ENCODE data around the gene RASAL2. TPM values are rescaled to one million over a fixed set of nuclear protein-coding genes. Genes with fewer than 3 reads are reported as not detected.

The RASAL2 gene
- total RNA-seq, 4 donors from 2014 or later, result 26.0 to 51.4 (median 31.0) TPM

DNA sequence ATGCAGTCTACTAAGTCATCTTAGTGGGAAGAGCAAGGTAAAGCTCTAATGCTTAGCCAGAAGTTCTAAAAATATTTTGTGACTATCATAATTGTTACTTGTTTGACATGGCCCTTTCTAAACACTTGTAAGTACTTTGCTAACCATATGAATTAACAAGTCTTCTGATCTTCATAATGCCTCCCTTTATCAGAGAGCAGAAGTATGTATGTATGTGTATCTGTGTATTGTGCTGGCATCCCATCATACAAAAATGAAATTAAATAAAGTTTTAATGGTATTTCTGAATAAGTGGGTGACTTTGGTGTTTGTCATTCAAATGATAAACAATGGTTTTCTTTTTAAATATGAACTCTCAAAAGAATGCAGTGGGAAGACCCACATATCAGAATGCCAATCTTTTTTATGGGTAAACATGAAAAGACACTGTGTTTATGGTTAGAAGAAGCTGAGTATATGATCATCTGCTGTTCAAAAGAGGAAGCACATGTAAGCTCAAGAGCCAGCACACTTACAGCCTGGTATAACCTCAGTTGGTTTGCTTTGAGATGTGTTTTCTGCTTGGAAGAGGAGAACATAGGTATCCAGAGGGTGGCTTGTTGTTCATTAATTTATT, 243.3 kb downstream of the RASAL2 start:
- intact Hi-C loops (cut with DNase I; ENCODE audit: low total_unique reads), result no loop called here
- DNase-seq (ENCODE audit: low spot score in 2 of 2), result no peak
- TF ChIP-seq CTCF (IDR thresholded peaks at IDR 0.05) (no peak), POLR2A (IDR thresholded peaks at IDR 0.05) (no peak)
- no peak overlapping the region for H3K4me3 ChIP-seq (ENCODE audit: low read depth, poor library complexity, severe bottlenecking)

DNA sequence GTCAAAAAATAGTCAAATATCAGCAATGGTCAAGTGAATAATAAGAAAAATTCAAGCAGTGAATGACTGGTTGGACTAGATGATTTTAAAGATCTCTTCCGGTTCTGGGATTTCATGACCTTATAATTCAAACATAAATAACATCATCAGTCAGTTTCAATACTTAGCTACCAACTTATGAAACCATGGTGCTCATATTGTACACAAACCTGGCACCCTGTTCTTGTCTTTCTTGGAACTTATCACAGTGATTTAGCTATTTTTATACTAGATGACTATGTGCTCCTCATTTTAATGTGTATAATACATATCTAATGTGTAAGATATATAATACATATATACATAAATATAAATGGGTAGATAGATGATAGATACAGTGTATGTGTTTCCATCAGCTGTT, 245.9 kb downstream of the RASAL2 start:
- intact Hi-C loops (cut with DNase I; ENCODE audit: low total_unique reads), result no loop called here
- no peak overlapping the region for H3K4me3 ChIP-seq (ENCODE audit: low read depth, poor library complexity, severe bottlenecking)
- TF ChIP-seq POLR2A (IDR thresholded peaks at IDR 0.05), result no peak
- no peak for TF ChIP-seq CTCF (IDR thresholded peaks at IDR 0.05)
- 25 to 49% methylated on average over 1 of the region's 1 CpG for WGBS, 2 donors
- no peak for DNase-seq (ENCODE audit: low spot score in 2 of 2)

- intact Hi-C loops (cut with DNase I; ENCODE audit: low total_unique reads), result no loop called here
- H3K4me3 ChIP-seq (ENCODE audit: low read depth, poor library complexity, severe bottlenecking), result no peak overlapping the region
- 15 to 19% methylated on average over 10 of the region's 10 CpGs for WGBS, 2 donors
- TF ChIP-seq POLR2A (IDR thresholded peaks at IDR 0.05), result no peak
- DNase-seq (ENCODE audit: low spot score in 2 of 2), result peak in 1 of 2 donors; percentile 61
Observed at GRCh38 chr1:178341261-178341956, 247.5 kb downstream of the RASAL2 start.

GRCh38 chr1:178342745-178343144, 248.8 kb downstream of the RASAL2 start:
- TF ChIP-seq CTCF (IDR thresholded peaks at IDR 0.05), result no peak
- TF ChIP-seq POLR2A (IDR thresholded peaks at IDR 0.05), result no peak
- no peak for DNase-seq (ENCODE audit: low spot score in 2 of 2)
- WGBS, 2 donors, result 68 to 72% methylated on average over 2 of the region's 2 CpGs
- intact Hi-C loops (cut with DNase I; ENCODE audit: low total_unique reads), result no loop called here
- no peak overlapping the region for H3K4me3 ChIP-seq (ENCODE audit: low read depth, poor library complexity, severe bottlenecking)

GRCh38 chr1:178344513-178345091, 250.7 kb downstream of the RASAL2 start:
- 10 to 15% methylated on average over 5 of the region's 5 CpGs for WGBS, 2 donors
- intact Hi-C loops (cut with DNase I; ENCODE audit: low total_unique reads), result no loop called here
- no peak for DNase-seq (ENCODE audit: low spot score in 2 of 2)
- no peak for TF ChIP-seq CTCF (IDR thresholded peaks at IDR 0.05)
- no peak for TF ChIP-seq POLR2A (IDR thresholded peaks at IDR 0.05)
- H3K4me3 ChIP-seq (ENCODE audit: low read depth, poor library complexity, severe bottlenecking), result no peak overlapping the region

DNA sequence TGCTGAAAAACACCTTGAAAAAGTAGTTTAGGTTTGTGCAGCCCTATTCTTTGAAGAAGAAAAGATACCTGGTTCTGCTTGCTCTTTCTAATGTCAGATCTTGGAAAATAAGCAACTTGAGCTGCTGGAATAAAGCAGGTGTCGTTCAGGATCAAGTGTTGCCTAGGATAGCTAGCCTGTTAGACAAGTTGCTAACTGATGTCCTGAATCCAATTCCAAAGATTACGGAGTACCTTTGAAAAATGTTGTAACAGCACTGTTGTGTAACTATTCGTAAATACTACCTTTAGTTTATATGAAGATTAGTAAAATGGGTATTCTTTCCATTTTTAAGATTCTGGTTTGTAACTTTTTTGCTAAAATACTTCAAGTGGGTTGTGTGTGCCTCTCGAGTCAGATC, 251.3 kb downstream of the RASAL2 start:
- intact Hi-C loops (cut with DNase I; ENCODE audit: low total_unique reads), result no loop called here
- no peak for DNase-seq (ENCODE audit: low spot score in 2 of 2)
- TF ChIP-seq CTCF (IDR thresholded peaks at IDR 0.05) (no peak), POLR2A (IDR thresholded peaks at IDR 0.05) (no peak)
- H3K4me3 ChIP-seq (ENCODE audit: low read depth, poor library complexity, severe bottlenecking), result no peak overlapping the region
- WGBS, 2 donors, result 59 to 66% methylated on average over 4 of the region's 4 CpGs
